Measurements from ENCODE around the gene PDE2A.

- TF ChIP-seq CTCF (IDR thresholded peaks at IDR 0.05; ENCODE audit: borderline replicate concordance, extremely low read depth, low read length, poor library complexity, severe bottlenecking) (no peak), EZH2 (IDR thresholded peaks at IDR 0.05; ENCODE audit: borderline replicate concordance, low read depth, low read length, severe bottlenecking) (no peak)
Observed at GRCh38 chr11:72633068-72633467, 41.2 kb downstream of the PDE2A start.
